AG04450 (cell line): ENCODE data around the gene ZFP2. TPM values are rescaled to one million over a fixed set of nuclear protein-coding genes. Genes with fewer than 3 reads are reported as not detected.

Experiments
- CTCF ChIA-PET: fragments of 300-600, 350-600 bp; formaldehyde crosslinking; extraction: SDS; loops from one replicate; lab custom pipeline; 2022; ENCODE audit warnings: antibody characterized with exemption, inconsistent platforms; lab: Charles Lee
- POLR2A ChIA-PET: fragments of 350-600 bp; formaldehyde crosslinking; extraction: SDS; loops from one replicate; lab custom pipeline; 2021; ENCODE audit warnings: antibody characterized with exemption, inconsistent platforms; lab: Yijun Ruan, JAX
- DNase-seq: peaks from one replicate; pipeline ENCODE4 v3.0.0-alpha.2; 2011; ENCODE audit warnings: low read depth, low spot score
- H3K27ac ChIP-seq: one replicate; pipeline ENCODE4 v1.5.1; 2012; ENCODE audit warnings: low read depth, low read length, control low read depth
- H3K27me3 ChIP-seq: one replicate; pipeline ENCODE4 v1.6.0; 2012; ENCODE audit warnings: low read length; ENCODE audit not compliant: control insufficient read depth, insufficient read depth
- H3K4me3 ChIP-seq: 2 replicates; pipeline ENCODE4 v1.5.1; 2011; ENCODE audit warnings: mild to moderate bottlenecking, low read depth, low read length, control low read depth
- H3K9me3 ChIP-seq: 2 replicates; pipeline ENCODE4 v1.5.1; 2012; ENCODE audit warnings: low read length; ENCODE audit not compliant: control insufficient read depth, insufficient read depth
- CTCF ChIP-seq: IDR thresholded peaks from 2 replicates; pipeline ENCODE4 v1.5.1; 2011; ENCODE audit warnings: low read depth, low read length, control low read depth, inconsistent platforms
- polyA plus RNA-seq: library from polyadenylated mRNA; depleted of rRNA; stranded (reverse); fragments of >200 nt; gene quantifications from 2 replicates; pipeline ENCODE4 v1.2.3, GENCODE V29; 2011; rRNA removed

ZFP2 gene
- polyA plus RNA-seq, 1 experiment, result 0.62 TPM

- no peak overlapping the region for H3K27ac ChIP-seq
- no peak overlapping the region for H3K4me3 ChIP-seq
- H3K9me3 ChIP-seq, result peaks cover 62% of the 10 kb centered on the region
- CTCF ChIA-PET, result no interaction called here
- no peaks in the 10 kb centered on the region for H3K27me3 ChIP-seq
- no peak for TF ChIP-seq CTCF
- no peak for DNase-seq
- POLR2A ChIA-PET, result no interaction called here
Measured at GRCh38 chr5:178965465-178966055, 69.8 kb downstream of the ZFP2 start.

GRCh38 chr5:178981381-178981780 is 85.7 kb downstream of the ZFP2 start:
- CTCF ChIA-PET, result no interaction called here
- Histone ChIP-seq H3K27me3 (no peaks in the 10 kb centered on the region), H3K4me3 (no peak overlapping the region), H3K9me3 (peaks cover 83% of the 10 kb centered on the region), H3K27ac (no peak overlapping the region)
- no peak for TF ChIP-seq CTCF
- no peak for DNase-seq
- POLR2A ChIA-PET, result no interaction called here

Other genes starting within 250 kb of the ZFP2 start
- 6.1 and 11.1 TPM in 2 replicates for gene ZNF354A, start 165.3 kb upstream of the ZFP2 start, polyA plus RNA-seq
- gene ZNF354B, start 36.0 kb upstream of the ZFP2 start, polyA plus RNA-seq, result 5.3 and 7.4 TPM in 2 replicates
- gene ZNF454, start 45.3 kb downstream of the ZFP2 start, polyA plus RNA-seq, result 0.57 and 0.78 TPM in 2 replicates
- gene GRM6, start 99.4 kb downstream of the ZFP2 start, polyA plus RNA-seq, result not detected in 2 replicates
- gene ZNF879, start 127.9 kb downstream of the ZFP2 start, polyA plus RNA-seq, result 1.9 and 3.1 TPM in 2 replicates
- gene ZNF354C, start 164.5 kb downstream of the ZFP2 start, polyA plus RNA-seq, result 4.2 and 5.1 TPM in 2 replicates